A673 (cell line): ENCODE data around the gene DAPK3. TPM values are rescaled to one million over a fixed set of nuclear protein-coding genes. Genes with fewer than 3 reads are reported as not detected.
A peak's percentile ranks its signal among the peaks of the same experiment; 100 is the strongest.

Source experiments
- Bru-seq: library from RNA; stranded (reverse); fragments of 400-500 nt; gene quantifications from one replicate; lab custom pipeline; 2021; lab: Mats Ljungman, UMichigan
- BruChase-seq, 2 experiments: library from RNA; stranded (reverse); fragments of 400-500 nt; gene quantifications; one replicate each; lab custom pipeline; 2021; lab: Mats Ljungman, UMichigan
- BruUV-seq: library from RNA; stranded (reverse); fragments of 400-500 nt; replicated peaks from 2 replicates; lab custom pipeline; 2021; lab: Mats Ljungman, UMichigan
- CTCF ChIA-PET: fragments of 300-600 bp; sonication (Branson Sonifier 250); formaldehyde crosslinking; loops from one replicate; lab custom pipeline; 2022; ENCODE audit warnings: antibody characterized with exemption; lab: Charles Lee
- POLR2A ChIA-PET: fragments of 300-600 bp; sonication (Branson Sonifier 250); formaldehyde crosslinking; loops from one replicate; lab custom pipeline; 2022; ENCODE audit warnings: antibody characterized with exemption; ENCODE audit not compliant: low non-redundant PET; lab: Charles Lee
- DNase-seq: peaks from one replicate; pipeline ENCODE4 v3.0.0-alpha.2; 2015; ENCODE audit warnings: low spot score
- H3K27ac ChIP-seq: fragments of 200-600 bp; sonication (generic); 2 replicates; pipeline ENCODE4 v1.5.1; 2016; ENCODE audit warnings: mixed run types, low read depth, mild to moderate bottlenecking, mixed read lengths, antibody characterized with exemption, low read length; ENCODE audit not compliant: poor library complexity, severe bottlenecking
- H3K27me3 ChIP-seq: fragments of 200-600 bp; sonication (generic); replicated peaks from 2 replicates; pipeline ENCODE4 v1.6.1; 2017; ENCODE audit warnings: mixed run types, low read depth, mild to moderate bottlenecking, mixed read lengths, antibody characterized with exemption, low read length; ENCODE audit not compliant: insufficient read depth, poor library complexity
- H3K36me3 ChIP-seq: fragments of 200-600 bp; sonication (generic); 2 replicates; pipeline ENCODE4 v1.6.1; 2016; ENCODE audit warnings: mixed run types, mild to moderate bottlenecking, mixed read lengths, antibody characterized with exemption, low read length; ENCODE audit not compliant: insufficient read depth, poor library complexity, severe bottlenecking
- H3K4me1 ChIP-seq: fragments of 200-600 bp; sonication (generic); 2 replicates; pipeline ENCODE4 v1.6.1; 2017; ENCODE audit warnings: mixed run types, mild to moderate bottlenecking, mixed read lengths, antibody characterized with exemption, low read length; ENCODE audit not compliant: insufficient read depth, poor library complexity, severe bottlenecking
- H3K4me3 ChIP-seq: fragments of 200-600 bp; sonication (generic); 2 replicates; pipeline ENCODE4 v1.5.1; 2016; ENCODE audit warnings: low read depth, mixed run types, mild to moderate bottlenecking, mixed read lengths, low read length; ENCODE audit not compliant: poor library complexity, severe bottlenecking
- H3K9me3 ChIP-seq: fragments of 200-600 bp; sonication (generic); 2 replicates; pipeline ENCODE4 v1.6.1; 2016; ENCODE audit warnings: mixed run types, low read depth, mild to moderate bottlenecking, mixed read lengths, antibody characterized with exemption, low read length; ENCODE audit not compliant: poor library complexity, severe bottlenecking
- EZH2 ChIP-seq: fragments of 200-600 bp; sonication (generic); IDR thresholded peaks from 2 replicates; pipeline ENCODE4 v1.6.1; 2017; ENCODE audit warnings: borderline replicate concordance, low read depth, mild to moderate bottlenecking, mixed read lengths, antibody characterized with exemption, low read length; ENCODE audit not compliant: poor library complexity, severe bottlenecking
- intact Hi-C: fragments of 100-400 bp; cut with micrococcal nuclease; formaldehyde crosslinking; loops from one replicate; pipeline ENCODE4 v1.10.0; 2022; ENCODE audit not compliant: unreplicated experiment
- long read RNA-seq: library from polyadenylated mRNA; stranded (forward); transcript quantifications from one replicate; pipeline ENCODE4 v2.0.0, GENCODE V29; 2022
- total RNA-seq: library from RNA; stranded (reverse); gene quantifications from 2 replicates; pipeline ENCODE4 v1.2.3, GENCODE V29; 2021
- TF ChIP-seq, protein P1 (sequence below): fragments of 300-800, 200-600 bp; sonication (generic); conservative IDR thresholded peaks from 2 replicates; pipeline ENCODE4 v1.5.1; 2017; ENCODE audit warnings: low read depth, mild to moderate bottlenecking, antibody characterized with exemption, low read length, moderate library complexity, mixed read lengths

The DAPK3 gene
- total RNA-seq (58.3 and 65.9 TPM in 2 replicates), Bru-seq, nascent RNA (percentile 52 among the genes with signal in this experiment), BruChase-seq, experiment 1, labeled RNA remaining after a 2-hour chase (percentile 68 among the genes with signal in this experiment), BruChase-seq, experiment 2, labeled RNA remaining after a 6-hour chase (percentile 72 among the genes with signal in this experiment)
- long read RNA-seq, partial matches to known transcripts = 1 of 5 reads
- long read RNA-seq, other reads (novel, unspliced or antisense) = 4 of 5 reads

DNA sequence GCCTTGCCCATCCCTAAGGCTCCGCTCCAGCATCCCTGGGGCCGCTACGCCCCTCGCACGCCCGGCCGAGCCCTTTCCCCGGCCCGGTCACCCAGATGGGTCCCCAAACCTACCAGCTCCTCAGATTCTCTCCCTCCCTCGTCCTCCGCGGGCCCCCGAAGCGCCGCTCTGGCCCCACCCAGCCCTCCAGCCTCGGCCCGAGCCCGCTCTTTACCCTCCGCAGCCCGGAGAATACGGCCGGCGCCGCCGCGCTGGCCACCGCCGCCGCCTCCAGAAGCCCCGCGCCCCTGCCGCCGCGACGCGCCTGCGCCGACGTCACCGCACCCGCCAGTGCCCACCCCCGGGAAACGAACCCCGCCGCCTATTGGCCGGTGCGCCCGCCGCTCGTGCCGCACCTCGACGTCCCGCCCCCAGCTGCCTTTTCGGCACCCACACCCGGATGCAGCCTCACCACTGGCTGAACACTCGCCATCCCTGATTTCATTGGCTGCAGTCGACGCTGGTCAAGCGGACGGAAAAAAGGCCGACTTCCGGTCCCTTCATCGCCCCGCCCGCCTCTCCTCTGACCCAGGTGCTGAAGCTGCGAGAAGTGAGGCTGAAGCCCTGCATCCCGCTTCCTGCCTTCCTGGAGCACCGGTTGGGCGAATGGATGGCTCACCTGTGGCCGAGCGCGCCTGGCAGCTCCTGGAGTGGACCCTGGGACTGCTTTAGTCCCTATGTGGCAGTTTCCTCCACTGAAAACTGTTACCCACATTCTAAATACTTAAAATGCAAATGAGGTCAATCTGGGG is at the start of gene DAPK3:
DAPK3 (minus strand) TSS at position 292 of the 791 bp plus-strand sequence. CDS start 1,364 bp downstream, outside the sequence.
- intact Hi-C loops = no loop called here
- H3K9me3 ChIP-seq = no peaks in the 10 kb centered on the region
- ChIA-PET CTCF (no interaction called here), POLR2A (interaction anchor here (0.5 to 0.6 kb wide), 2 partner anchors 10 to 37 kb away, joined by 4 to 5 read pairs; partner anchors contain the start of gene PIAS4)
- H3K27ac ChIP-seq = peak within 1 kb of the TSS; percentile 94
- H3K27me3 ChIP-seq = no peaks in the 10 kb centered on the region
- H3K36me3 ChIP-seq = peaks cover 32% of the 10 kb centered on the region
- peaks cover 20% of the 10 kb centered on the region for H3K4me1 ChIP-seq
- peak within 1 kb of the TSS; percentile 93 for H3K4me3 ChIP-seq
- TF ChIP-seq, protein P1, sequence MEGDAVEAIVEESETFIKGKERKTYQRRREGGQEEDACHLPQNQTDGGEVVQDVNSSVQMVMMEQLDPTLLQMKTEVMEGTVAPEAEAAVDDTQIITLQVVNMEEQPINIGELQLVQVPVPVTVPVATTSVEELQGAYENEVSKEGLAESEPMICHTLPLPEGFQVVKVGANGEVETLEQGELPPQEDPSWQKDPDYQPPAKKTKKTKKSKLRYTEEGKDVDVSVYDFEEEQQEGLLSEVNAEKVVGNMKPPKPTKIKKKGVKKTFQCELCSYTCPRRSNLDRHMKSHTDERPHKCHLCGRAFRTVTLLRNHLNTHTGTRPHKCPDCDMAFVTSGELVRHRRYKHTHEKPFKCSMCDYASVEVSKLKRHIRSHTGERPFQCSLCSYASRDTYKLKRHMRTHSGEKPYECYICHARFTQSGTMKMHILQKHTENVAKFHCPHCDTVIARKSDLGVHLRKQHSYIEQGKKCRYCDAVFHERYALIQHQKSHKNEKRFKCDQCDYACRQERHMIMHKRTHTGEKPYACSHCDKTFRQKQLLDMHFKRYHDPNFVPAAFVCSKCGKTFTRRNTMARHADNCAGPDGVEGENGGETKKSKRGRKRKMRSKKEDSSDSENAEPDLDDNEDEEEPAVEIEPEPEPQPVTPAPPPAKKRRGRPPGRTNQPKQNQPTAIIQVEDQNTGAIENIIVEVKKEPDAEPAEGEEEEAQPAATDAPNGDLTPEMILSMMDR = no peak
- no peak for TF ChIP-seq EZH2
- peak; percentile 97 for DNase-seq
- BruUV-seq = no TSS peak

DNA sequence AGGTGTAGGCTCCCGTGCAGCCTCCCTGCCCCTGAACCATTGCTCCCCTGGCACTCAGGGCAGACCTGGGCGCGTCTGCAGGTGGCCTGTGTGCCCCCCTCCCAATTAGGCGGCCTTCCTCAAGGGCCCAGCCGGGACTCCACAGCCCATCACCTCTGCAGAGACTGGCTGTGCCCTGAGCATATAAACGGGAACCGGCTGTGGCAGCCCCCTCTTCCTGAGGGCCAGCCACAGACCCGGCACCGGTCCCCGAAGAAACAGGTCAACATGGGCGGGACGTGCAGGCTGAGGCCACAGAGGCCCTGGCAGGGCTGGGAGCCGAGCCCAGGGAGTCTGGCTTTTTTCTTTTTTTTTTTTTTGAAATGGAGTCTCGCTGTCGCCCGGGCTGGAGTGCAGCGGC is 48.7 kb upstream of the DAPK3 start:
- intact Hi-C loops = no loop called here
- Histone ChIP-seq H3K9me3 (no peaks in the 10 kb centered on the region), H3K4me1 (peaks cover 10% of the 10 kb centered on the region), H3K4me3 (no peak overlapping the region), H3K27me3 (no peaks in the 10 kb centered on the region), H3K36me3 (peaks cover 35% of the 10 kb centered on the region), H3K27ac (peak overlapping the region; percentile 30)
- no peak for DNase-seq
- no peak for TF ChIP-seq EZH2
- TF ChIP-seq, protein P1 = no peak
- CTCF ChIA-PET = no interaction called here
- POLR2A ChIA-PET = no interaction called here
- BruUV-seq = no TSS peak

DNA sequence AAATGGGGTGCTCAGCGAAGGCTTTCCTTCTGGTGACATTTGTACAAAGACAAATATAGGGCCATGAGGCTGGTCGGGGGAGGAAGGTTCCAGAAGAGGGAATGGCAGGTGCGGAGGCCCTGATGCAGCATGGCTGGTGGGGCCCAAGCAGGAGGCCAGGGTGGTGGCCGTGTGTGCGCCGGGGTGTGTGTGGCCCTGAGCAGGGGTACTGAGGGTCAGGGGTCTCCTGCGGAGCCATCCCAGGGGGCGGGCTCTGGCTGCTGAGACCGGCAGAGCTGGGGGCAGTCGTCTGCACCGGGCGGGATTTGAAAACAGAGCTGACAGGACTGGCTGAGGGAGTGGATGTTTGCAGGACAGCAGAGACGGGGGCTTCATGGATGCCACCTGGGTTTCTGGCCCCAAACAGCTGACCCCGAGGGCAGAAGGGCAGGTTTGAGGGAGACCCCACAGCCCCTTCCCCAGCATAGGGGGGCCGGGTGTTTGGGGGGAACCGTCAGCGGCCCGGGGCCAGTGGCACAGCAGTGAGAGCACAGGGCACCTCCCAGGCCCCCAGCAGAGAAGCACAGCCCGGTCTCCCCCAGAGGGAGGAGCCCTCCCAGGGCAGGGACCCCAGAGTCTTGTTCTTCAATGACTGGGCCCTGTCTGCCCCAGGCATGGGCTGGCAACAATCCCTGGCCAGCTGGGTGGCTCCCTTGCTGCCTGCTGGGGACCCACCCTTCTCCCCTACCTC is 48.0 kb upstream of the DAPK3 start:
- DNase-seq = no peak
- H3K4me3 ChIP-seq = no peak overlapping the region
- peak overlapping the region; percentile 30 for H3K27ac ChIP-seq
- TF ChIP-seq, protein P1 = no peak
- TF ChIP-seq EZH2 = no peak
- no peaks in the 10 kb centered on the region for H3K27me3 ChIP-seq
- H3K36me3 ChIP-seq = peaks cover 34% of the 10 kb centered on the region
- intact Hi-C loops = no loop called here
- peaks cover 10% of the 10 kb centered on the region for H3K4me1 ChIP-seq
- CTCF ChIA-PET = no interaction called here
- no TSS peak for BruUV-seq
- POLR2A ChIA-PET = no interaction called here
- no peaks in the 10 kb centered on the region for H3K9me3 ChIP-seq
